ENCODE results near the gene DBNDD2. TPM values are rescaled to one million over a fixed set of nuclear protein-coding genes. Genes with fewer than 3 reads are reported as not detected.
A peak's percentile ranks its signal among the peaks of the same experiment; 100 is the strongest.

DBNDD2 gene
- total and polyA plus RNA-seq, 11 donors = 209 to 423 (median 346) TPM

DNA sequence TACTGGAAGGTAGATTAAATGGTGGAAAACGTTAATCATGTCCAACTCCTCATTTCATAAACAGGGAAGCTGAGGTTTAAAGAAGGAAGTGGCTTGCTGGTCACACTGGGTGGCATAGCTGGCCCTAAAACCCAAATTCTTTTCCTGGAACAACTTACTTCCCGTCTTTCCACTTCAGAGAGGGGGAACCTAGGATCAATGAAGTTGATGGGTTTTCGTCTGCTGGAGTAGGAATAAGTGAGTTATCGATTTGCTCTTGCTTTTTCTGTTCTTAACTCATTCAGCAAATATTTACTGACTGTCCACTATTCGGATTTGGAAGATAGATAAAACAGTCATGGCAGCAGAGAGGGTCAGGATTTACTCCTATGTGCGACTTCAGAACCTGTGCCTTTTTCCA lies 46.3 kb upstream of the DBNDD2 start:
- peaks cover 5 to 76% (median 43%) of the 10 kb centered on the region in 12 donors for H3K4me1 ChIP-seq
- DNase-seq (no peak), ATAC-seq (no peak)
- no peaks in the 10 kb centered on the region for H3K9me3 ChIP-seq
- peak overlapping the region in 1 of 12 donors; percentile 71 for H3K4me3 ChIP-seq
- no peaks in the 10 kb centered on the region for H3K27me3 ChIP-seq
- peaks cover 0 to 21% (median 19%) of the 10 kb centered on the region in 9 donors for H3K36me3 ChIP-seq
- intact Hi-C loops (cut with DNase I) = loop anchor here in 7 of 10 donors (1.0 to 5.0 kb wide), 7 partner anchors 34 to 76 kb away; partner anchors contain the start of gene PIGT (in 3 of the 7)
- TF ChIP-seq, protein P1, sequence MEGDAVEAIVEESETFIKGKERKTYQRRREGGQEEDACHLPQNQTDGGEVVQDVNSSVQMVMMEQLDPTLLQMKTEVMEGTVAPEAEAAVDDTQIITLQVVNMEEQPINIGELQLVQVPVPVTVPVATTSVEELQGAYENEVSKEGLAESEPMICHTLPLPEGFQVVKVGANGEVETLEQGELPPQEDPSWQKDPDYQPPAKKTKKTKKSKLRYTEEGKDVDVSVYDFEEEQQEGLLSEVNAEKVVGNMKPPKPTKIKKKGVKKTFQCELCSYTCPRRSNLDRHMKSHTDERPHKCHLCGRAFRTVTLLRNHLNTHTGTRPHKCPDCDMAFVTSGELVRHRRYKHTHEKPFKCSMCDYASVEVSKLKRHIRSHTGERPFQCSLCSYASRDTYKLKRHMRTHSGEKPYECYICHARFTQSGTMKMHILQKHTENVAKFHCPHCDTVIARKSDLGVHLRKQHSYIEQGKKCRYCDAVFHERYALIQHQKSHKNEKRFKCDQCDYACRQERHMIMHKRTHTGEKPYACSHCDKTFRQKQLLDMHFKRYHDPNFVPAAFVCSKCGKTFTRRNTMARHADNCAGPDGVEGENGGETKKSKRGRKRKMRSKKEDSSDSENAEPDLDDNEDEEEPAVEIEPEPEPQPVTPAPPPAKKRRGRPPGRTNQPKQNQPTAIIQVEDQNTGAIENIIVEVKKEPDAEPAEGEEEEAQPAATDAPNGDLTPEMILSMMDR (IDR thresholded peaks at IDR 0.05) = no peak
- TF ChIP-seq POLR2A (IDR thresholded peaks at IDR 0.05) = no peak
- peak overlapping the region in 5 of 12 donors; percentile 94 to 98 (median 96) for H3K27ac ChIP-seq
- 79 to 87% (median 82%) methylated on average over 6 of the region's 6 CpGs for WGBS, 4 donors

DNA sequence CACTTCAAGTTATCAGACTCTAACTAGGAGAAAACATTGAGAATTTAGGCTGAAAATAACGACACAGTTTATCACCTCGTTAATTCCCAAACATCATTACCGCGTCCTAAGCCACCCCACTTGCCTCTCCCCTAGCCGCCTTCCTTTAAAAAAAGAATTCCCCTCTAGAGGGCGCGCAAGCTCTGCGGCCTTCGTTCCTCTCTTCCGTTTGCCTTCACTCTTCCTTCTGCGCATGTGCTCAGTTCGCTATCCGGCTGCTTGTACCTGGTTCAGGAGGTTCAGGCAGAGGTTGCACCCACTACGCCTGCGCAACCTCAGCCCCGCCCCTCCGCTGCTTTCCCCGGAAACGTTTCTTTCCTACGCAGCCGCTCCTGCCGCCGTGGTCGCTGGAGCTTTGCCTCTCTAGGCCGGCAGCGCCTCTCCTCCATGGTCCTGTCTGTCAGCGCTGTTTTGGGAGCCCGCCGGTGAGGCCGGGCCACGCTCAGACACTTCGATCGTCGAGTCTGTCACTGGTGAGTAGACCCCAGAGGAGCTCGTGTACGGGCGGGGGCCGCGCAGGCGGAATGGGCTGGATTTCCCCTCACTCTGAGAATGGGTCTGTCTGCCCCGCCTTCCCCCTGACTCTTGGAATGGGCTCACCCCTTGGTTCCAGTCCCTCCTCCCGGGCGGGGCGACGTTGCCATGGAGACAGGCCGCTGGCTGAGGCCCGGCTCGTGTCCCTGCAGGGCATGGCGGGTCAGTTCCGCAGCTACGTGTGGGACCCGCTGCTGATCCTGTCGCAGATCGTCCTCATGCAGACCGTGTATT lies 45.1 kb upstream of the DBNDD2 start, which contains the start of gene SYS1:
SYS1 (plus strand) TSS at position 353 of the 807 bp plus-strand sequence; CDS start at position 729, 376 bp downstream.
- intact Hi-C loops (cut with DNase I) = loop anchor here in 7 of 10 donors (1.0 to 5.0 kb wide), 8 partner anchors 36 to 74 kb away; partner anchors contain the start of gene PIGT (in 3 of the 7)
- Histone ChIP-seq H3K36me3 (peaks cover 0 to 33% (median 31%) of the 10 kb centered on the region in 9 donors), H3K9me3 (no peaks in the 10 kb centered on the region), H3K4me1 (peaks cover 5 to 72% (median 35%) of the 10 kb centered on the region in 12 donors), H3K27me3 (no peaks in the 10 kb centered on the region), H3K4me3 (peak within 1 kb of the TSS; percentile 59 to 84 (median 72)), H3K27ac (peak within 1 kb of the TSS; percentile 77 to 98 (median 96))
- ATAC-seq = peak; percentile 90 to 94 (median 92)
- DNase-seq = peak; percentile 98 to 99 (median 98)
- TF ChIP-seq POLR2A (IDR thresholded peaks at IDR 0.05) = peak; percentile 36 to 87
- TF ChIP-seq, protein P1 (IDR thresholded peaks at IDR 0.05) = peak; percentile 85 to 97 (median 90)
- WGBS, 4 donors = 0 to 1% (median 1%) methylated on average over 31 to 55 of the region's 55 CpGs

DNA sequence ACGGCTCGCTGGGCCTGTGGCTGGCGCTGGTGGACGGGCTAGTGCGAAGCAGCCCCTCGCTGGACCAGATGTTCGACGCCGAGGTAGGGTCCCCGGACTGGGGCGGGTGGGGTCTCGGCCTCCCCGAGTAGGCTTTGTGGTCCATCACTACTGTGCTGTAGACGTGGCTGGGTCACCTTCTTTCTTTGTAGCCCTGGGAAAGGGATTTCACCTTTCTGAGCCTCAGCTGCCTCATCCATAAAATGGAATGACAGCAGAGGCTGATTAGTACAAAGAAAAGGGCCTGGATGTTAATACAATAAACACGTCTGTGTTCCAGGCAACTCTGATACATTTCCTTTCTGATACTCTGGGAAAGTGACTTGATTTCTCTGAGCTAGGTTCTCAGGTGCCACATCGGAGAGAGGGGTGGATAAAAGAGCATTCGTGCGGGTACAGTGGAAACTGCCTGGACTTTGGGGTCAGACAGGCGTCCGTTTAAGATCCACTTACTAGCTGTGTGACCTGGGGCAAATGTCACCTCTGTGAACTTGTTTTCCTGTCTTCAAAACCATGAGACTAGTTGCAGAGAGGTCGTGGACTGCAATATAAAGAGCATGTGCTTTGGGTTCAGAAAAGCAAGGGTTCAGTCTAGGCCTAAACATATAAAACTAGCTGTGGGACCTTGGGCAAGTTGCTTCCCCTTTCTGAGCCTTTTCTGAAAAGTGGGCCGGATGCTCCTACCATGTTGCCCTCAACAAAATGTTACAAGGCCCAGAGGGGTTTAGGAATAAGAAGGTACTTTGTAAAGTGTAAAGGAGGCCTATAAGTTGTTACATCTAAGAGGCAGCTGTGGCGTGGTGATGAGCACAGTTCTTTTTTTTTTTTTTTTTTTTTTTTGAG lies 44.2 kb upstream of the DBNDD2 start:
- 25 to 33% (median 26%) methylated on average over 17 to 23 of the region's 23 CpGs for WGBS, 4 donors
- peaks cover 4 to 72% (median 26%) of the 10 kb centered on the region in 12 donors for H3K4me1 ChIP-seq
- peak overlapping the region in 11 of 12 donors; percentile 92 to 98 (median 97) for H3K27ac ChIP-seq
- DNase-seq (no peak), ATAC-seq (no peak)
- H3K27me3 ChIP-seq = no peaks in the 10 kb centered on the region
- no peaks in the 10 kb centered on the region for H3K9me3 ChIP-seq
- intact Hi-C loops (cut with DNase I) = loop anchor here in 6 of 10 donors (1.0 to 5.0 kb wide), 7 partner anchors 37 to 73 kb away; partner anchors contain the start of gene PIGT (in 3 of the 6)
- H3K4me3 ChIP-seq = peak overlapping the region; percentile 59 to 84 (median 72)
- no peak for TF ChIP-seq POLR2A (IDR thresholded peaks at IDR 0.05)
- TF ChIP-seq, protein P1 (IDR thresholded peaks at IDR 0.05) = no peak
- H3K36me3 ChIP-seq = peaks cover 0 to 41% (median 38%) of the 10 kb centered on the region in 9 donors

Measured in heart left ventricle (tissue), 16 donors.